GM21515 (cell line): ENCODE data around the gene OXCT2.
"Not testable (repeated sequence)": the region's sequence is repeated elsewhere in the genome, so short reads cannot be mapped to it uniquely, and the experiment has no call there.

ENCODE experiments used
- ATAC-seq: cut with Tn5 transposase; IDR thresholded peaks from one replicate; pipeline ENCODE4 v1.9.1; 2021; ENCODE audit not compliant: unreplicated experiment

Gene OXCT2

DNA sequence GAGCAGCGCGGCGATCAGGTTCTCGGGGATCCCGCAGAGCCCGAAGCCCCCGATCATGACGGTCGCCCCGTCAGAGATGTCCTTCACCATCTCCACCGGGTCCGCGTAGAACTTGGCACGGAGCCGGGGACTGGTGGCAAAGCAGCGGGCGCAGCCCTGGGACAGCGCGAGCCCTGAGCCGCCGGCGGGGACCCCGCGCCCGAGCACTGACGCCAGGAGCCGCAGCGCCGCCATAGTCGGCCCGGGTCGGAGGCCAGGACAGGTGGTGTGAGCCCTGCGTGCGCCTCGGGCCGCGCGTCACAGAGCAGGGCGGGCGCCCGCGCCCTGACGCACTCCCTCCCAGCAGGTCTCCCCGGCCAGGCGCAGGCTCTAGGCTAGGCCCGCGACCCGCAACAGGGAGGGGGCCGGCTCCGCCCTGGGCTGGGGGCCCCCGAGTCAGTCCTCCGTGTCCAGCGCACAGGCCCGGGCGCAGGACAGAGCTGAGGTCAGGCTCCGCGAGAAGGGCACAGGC, at the start of gene OXCT2:
TSS of gene OXCT2 (minus strand) at position 327 of the 511 bp plus-strand sequence. CDS start at position 234, 93 bp downstream.
- ATAC-seq, result not testable (repeated sequence)

GRCh38 chr1:39819091-39819812, 48.1 kb upstream of the OXCT2 start:
- ATAC-seq, result no peak

- no peak for ATAC-seq
These were observed 47.3 kb upstream of the OXCT2 start for GRCh38 chr1:39818482-39818881.

DNA sequence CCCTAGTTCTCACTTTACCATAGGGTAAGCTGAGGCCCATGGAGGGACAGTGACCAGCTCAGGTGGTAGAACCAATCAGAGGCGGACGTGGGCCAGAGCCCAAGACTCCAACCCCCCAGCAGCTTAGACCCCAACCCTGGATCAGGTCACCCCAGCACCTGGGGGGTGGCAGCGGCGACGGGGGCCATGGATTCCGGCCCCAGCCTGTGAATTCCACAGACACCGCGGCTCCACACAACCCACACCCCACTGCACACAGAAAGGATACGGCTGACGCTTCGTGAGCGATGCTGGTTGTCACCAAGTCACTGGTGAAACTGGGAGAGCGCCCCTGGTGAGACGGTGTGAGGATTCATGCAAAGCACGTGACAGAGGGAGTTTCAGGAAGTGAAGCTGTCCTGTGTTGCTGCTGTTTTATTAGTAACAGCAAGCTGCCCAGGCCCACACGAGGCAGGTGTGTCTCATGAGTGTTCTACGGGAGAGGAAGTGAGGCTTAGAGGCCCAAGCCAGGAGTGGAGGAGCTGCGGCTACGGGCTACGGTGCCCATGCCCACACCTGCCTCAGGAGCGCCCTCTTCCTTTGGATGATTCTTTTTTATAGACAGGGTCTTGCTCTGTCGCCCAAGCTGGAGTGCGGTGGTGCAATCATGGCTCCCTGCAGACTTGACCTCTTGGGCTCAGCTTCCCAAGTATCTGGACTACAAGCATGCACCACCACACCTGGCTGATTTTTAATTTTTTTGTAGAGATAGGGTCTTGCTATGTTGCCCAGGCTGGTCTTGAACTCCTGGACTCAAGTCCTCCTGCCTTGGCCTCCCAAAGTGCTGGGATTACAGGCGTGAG, 46.2 kb upstream of the OXCT2 start:
- ATAC-seq, result peak; percentile 80

DNA sequence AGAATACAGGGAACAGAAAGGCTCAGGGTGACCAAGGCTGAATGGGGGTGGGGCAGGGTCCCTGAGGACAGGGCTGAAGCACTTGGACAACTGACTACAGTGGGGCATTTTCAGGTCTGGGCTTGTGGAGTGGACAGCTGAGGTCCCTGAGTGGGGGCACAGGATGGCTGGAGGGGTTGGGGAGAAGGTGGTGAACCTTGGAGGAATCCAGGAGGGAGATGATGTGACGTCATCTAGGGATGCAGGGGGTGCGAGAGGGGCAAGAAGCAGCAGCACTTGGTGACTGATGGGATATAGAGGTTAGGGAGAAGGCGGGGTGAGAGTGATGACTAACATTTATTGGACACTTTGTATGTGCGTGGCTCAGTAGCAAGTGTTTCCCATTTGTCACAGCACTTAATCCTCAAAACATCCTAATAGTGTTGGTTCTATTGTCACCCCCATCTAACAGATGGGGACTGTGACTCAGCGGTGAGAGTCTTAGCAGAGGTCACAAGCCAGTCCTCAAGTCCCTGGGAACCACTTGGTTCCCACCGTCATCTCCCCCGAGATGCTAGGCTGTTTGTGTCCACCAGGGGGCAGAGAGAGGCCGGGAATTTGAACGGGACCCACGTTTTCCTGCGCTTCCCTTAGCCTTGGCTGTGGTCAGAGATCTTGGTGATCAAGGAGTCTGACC, 45.4 kb upstream of the OXCT2 start:
- ATAC-seq, result peak; percentile 47

GRCh38 chr1:39812913-39813312, 41.8 kb upstream of the OXCT2 start:
- no peak for ATAC-seq

- no peak for ATAC-seq
These were observed 37.8 kb upstream of the OXCT2 start for GRCh38 chr1:39808784-39809517.

GRCh38 chr1:39805385-39805784, 34.2 kb upstream of the OXCT2 start:
- ATAC-seq, result no peak

- no peak for ATAC-seq
These were observed 31.5 kb upstream of the OXCT2 start for GRCh38 chr1:39802496-39803260.

GRCh38 chr1:39800471-39800835, 29.3 kb upstream of the OXCT2 start:
- ATAC-seq, result no peak

DNA sequence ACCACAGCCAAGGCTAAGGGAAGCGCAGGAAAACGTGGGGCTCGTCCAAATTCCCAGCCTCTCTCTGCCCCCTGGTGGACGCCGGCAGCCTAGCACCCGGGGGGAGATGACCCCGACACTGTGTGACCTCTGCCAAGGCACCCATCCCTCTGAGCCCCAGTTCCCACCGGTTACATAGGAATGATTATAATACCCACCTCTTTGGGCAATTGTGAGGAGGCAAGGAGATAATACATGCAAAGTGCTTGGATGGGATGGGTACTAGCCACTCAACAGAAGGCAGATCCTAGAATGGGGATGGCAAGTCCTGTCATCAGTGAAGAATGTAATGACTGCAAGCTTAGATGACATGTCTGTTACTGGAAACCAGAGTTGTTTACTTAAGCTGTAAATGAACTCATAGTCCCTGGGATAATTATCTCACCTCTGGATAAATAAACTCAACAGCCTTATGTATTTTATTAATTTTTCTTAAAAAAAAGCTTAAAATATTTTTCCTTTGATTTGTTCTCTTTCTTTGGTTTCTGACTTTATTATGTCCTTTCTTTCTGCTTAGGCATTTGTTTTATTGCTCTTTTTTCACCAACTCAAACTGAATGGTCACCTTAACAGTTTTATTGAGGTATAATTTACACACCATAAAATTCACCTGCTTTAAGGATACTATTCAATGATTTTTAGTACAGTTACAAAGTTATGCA, 28.8 kb upstream of the OXCT2 start:
- ATAC-seq, result peak; percentile 57

DNA sequence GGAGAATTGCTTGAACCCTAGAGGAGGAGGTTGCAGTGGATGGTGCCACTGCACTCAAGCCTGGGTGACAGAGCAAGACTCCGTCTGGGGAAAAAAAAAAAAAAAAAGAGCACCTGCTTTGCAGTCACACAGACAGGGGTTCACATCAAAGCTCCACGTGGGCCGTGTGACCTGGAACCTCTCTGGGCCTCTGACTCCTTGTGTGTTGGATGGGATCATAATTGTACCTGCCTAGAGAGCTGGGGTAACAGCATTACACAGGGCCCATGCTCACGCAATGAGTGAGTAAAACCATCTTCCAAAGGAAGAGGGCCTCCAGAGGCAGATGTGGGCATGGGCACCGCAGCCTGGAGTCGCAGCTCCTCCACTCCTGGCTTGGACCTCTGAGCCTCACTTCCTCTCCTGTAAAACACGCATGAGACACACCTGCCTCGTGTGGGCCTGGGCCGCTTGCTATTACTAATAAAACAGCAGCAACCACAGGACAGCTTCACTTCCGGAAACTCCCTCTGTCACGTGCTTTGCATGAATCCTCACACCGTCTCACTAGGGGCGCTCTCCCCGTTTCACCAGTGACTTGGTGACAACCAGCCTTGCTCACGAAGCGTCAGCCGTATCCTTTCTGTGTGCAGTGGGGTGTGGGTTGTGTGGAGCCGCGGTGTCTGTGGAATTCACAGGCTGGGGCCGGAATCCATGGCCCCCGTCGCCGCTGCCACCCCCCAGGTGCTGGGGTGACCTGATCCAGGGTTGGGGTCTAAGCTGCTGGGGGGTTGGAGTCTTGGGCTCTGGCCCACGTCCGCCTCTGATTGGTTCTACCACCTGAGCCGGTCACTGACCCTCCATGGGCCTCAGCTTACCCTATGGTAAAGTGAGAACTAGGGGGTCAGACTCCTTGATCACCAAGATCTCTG, 28.0 kb upstream of the OXCT2 start:
- peak; percentile 87 for ATAC-seq

GRCh38 chr1:39795651-39796050, 24.5 kb upstream of the OXCT2 start:
- ATAC-seq, result no peak

- ATAC-seq, result no peak
These were observed 20.7 kb upstream of the OXCT2 start for GRCh38 chr1:39791838-39792237.

DNA sequence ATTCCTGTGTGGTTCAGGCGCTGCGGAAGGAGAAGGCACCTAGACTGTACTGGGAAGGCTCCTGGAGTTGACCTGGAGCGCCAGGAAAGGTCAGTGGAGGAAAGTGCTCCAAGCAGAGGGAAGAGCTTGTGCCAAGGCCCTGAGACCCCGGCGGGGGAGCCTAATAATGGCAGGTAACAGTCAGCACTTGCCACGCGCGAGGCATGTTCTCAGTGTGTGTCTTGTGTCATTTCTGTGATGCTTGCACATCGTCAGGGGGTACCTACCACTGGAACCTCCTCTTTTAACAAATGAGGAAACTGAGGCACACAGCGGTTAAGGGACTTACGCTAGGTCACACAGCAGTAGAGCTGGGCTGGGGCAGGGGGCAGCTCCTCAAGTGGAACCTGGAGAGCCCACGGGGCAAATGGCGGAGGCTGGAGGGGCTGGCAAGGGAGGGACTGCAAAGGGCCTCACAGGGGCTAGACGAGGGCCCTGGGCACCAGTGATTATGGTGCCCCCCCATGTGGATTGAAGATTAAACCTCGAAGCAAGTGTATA, 18.5 kb upstream of the OXCT2 start:
- ATAC-seq, result no peak

GRCh38 chr1:39788758-39789570, 17.8 kb upstream of the OXCT2 start, which contains the start of gene BMP8B:
Gene BMP8B, minus strand, starts transcription at chr1:39788865. Its CDS starts 380 bp downstream, at chr1:39788485.
- ATAC-seq, result peak; percentile 68

- ATAC-seq, result peak; percentile 10
These were observed 17.2 kb upstream of the OXCT2 start for GRCh38 chr1:39788426-39788757.
